Testis (tissue), 2 donors: Measurements from ENCODE around the gene ZNF256.

ENCODE experiments used
- CTCF ChIP-seq, 3 experiments: fragments of 450-650 bp in 2 of 3; fragments of 200-600 bp in 1 of 3; sonication (generic) in 1 of 3; IDR thresholded peaks; one replicate each; pipeline ENCODE4 v1.5.1; 2016 to 2019; ENCODE audit warnings: antibody characterized with exemption in 3 of 3, mild to moderate bottlenecking in 2 of 3, moderate library complexity in 1 of 3
- POLR2A ChIP-seq: fragments of 450-650 bp; IDR thresholded peaks from one replicate; pipeline ENCODE4 v1.6.1; 2017; ENCODE audit warnings: antibody characterized with exemption, mild to moderate bottlenecking, moderate library complexity

DNA sequence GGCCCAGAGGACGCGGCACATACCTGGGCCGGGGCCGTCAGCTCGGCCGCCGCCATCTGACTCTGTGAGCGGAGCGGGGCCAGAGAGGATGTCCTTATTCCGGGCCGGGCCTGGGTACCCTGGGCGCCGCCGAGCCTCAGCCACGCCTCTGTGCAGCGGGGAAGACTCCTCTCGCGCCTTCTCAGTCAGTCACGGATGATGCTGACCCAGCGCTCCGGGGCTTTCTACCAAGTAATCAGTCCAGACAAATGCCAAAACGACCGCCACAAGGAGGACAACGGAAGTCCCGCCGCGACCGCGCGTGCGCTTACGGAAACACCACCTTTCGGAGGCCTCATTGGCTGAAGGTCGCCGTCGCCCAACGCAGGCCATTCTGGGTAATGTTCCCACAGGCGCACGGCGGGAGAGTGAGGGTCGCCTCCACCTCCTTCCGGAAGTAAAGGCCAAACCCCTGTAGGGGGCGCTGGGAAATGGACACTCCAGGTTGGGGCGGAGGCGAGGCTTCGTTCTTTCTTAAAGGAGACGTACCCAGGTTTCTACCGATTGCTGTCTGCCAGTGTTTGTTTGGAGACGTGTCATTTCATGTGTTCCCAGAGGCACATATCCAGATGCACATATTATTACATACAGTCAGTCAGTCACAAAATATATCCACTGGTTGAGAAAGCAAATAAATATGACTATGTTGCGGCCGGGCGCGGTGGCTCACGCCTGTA is at the start of gene ZNF256:
- TF ChIP-seq CTCF (IDR thresholded peaks at IDR 0.05) (peak; percentile 40 to 84 (median 74)), POLR2A (no peak)
